ENCODE measurements around the gene OLFML2B.

Gene OLFML2B

GRCh38 chr1:161943737-161944136 lies 79.9 kb downstream of the OLFML2B start:
- Histone ChIP-seq H3F3A (ENCODE audit: control insufficient read depth, insufficient read depth) (no peaks in the 10 kb centered on the region), H3K4me2 (ENCODE audit: low read length) (no peak overlapping the region), H3K9me2 (replicated peaks; ENCODE audit: control insufficient read depth, low read length) (no peaks in the 10 kb centered on the region), H3K36me3 (ENCODE audit: control insufficient read depth, low read length) (peaks cover 7% of the 10 kb centered on the region; the same call in 1 of the 2 replicates), H3K9me3 (ENCODE audit: control insufficient read depth, insufficient read depth, low read length) (no peaks in the 10 kb centered on the region), H4K20me1 (ENCODE audit: control insufficient read depth, insufficient read depth, low read depth, low read length) (no peaks in the 10 kb centered on the region), H3K27me3 (ENCODE audit: control insufficient read depth, low read length) (no peaks in the 10 kb centered on the region), H3K79me2 (ENCODE audit: control insufficient read depth, low read length) (no peaks in the 10 kb centered on the region), H3K4me1 (ENCODE audit: control insufficient read depth, low read length) (peaks cover 4% of the 10 kb centered on the region), H3K4me3 (ENCODE audit: low read length) (no peak overlapping the region), H3K27ac (ENCODE audit: low read depth, low read length) (no peak overlapping the region)
- TF ChIP-seq, protein P1, sequence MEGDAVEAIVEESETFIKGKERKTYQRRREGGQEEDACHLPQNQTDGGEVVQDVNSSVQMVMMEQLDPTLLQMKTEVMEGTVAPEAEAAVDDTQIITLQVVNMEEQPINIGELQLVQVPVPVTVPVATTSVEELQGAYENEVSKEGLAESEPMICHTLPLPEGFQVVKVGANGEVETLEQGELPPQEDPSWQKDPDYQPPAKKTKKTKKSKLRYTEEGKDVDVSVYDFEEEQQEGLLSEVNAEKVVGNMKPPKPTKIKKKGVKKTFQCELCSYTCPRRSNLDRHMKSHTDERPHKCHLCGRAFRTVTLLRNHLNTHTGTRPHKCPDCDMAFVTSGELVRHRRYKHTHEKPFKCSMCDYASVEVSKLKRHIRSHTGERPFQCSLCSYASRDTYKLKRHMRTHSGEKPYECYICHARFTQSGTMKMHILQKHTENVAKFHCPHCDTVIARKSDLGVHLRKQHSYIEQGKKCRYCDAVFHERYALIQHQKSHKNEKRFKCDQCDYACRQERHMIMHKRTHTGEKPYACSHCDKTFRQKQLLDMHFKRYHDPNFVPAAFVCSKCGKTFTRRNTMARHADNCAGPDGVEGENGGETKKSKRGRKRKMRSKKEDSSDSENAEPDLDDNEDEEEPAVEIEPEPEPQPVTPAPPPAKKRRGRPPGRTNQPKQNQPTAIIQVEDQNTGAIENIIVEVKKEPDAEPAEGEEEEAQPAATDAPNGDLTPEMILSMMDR (IDR thresholded peaks at IDR 0.05; ENCODE audit: low read depth, low read length, poor library complexity, severe bottlenecking) = no peak
- no peak for TF ChIP-seq EZH2phosphoT487 (IDR thresholded peaks at IDR 0.05; ENCODE audit: borderline replicate concordance, low read length)

- Histone ChIP-seq H3K9me2 (replicated peaks; ENCODE audit: control insufficient read depth, low read length) (no peaks in the 10 kb centered on the region), H3K4me3 (ENCODE audit: low read length) (no peak overlapping the region), H3K27ac (ENCODE audit: low read depth, low read length) (no peak overlapping the region), H3K36me3 (ENCODE audit: control insufficient read depth, low read length) (peaks cover 7% of the 10 kb centered on the region; the same call in 1 of the 2 replicates), H3K4me1 (ENCODE audit: control insufficient read depth, low read length) (peaks cover 4% of the 10 kb centered on the region), H4K20me1 (ENCODE audit: control insufficient read depth, insufficient read depth, low read depth, low read length) (no peaks in the 10 kb centered on the region), H3K27me3 (ENCODE audit: control insufficient read depth, low read length) (no peaks in the 10 kb centered on the region), H3F3A (ENCODE audit: control insufficient read depth, insufficient read depth) (no peaks in the 10 kb centered on the region), H3K79me2 (ENCODE audit: control insufficient read depth, low read length) (no peaks in the 10 kb centered on the region), H3K9me3 (ENCODE audit: control insufficient read depth, insufficient read depth, low read length) (no peaks in the 10 kb centered on the region), H3K4me2 (ENCODE audit: low read length) (no peak overlapping the region)
- TF ChIP-seq, protein P1 (IDR thresholded peaks at IDR 0.05; ENCODE audit: low read depth, low read length, poor library complexity, severe bottlenecking) = no peak
- no peak for TF ChIP-seq EZH2phosphoT487 (IDR thresholded peaks at IDR 0.05; ENCODE audit: borderline replicate concordance, low read length)
These were observed 81.8 kb downstream of the OLFML2B start for GRCh38 chr1:161941726-161942436.

- no peaks in the 10 kb centered on the region for H3K79me2 ChIP-seq (ENCODE audit: control insufficient read depth, low read length)
- no peak overlapping the region for H3K27ac ChIP-seq (ENCODE audit: low read depth, low read length)
- no peaks in the 10 kb centered on the region for H3K27me3 ChIP-seq (ENCODE audit: control insufficient read depth, low read length)
- peaks cover 4% of the 10 kb centered on the region for H3K4me1 ChIP-seq (ENCODE audit: control insufficient read depth, low read length)
- H3K9me2 ChIP-seq (replicated peaks; ENCODE audit: control insufficient read depth, low read length) = no peaks in the 10 kb centered on the region
- no peak overlapping the region for H3K4me3 ChIP-seq (ENCODE audit: low read length)
- H3K36me3 ChIP-seq (ENCODE audit: control insufficient read depth, low read length) = peaks cover 11% of the 10 kb centered on the region; the same call in 1 of the 2 replicates
- TF ChIP-seq EZH2phosphoT487 (IDR thresholded peaks at IDR 0.05; ENCODE audit: borderline replicate concordance, low read length) = no peak
- TF ChIP-seq, protein P1 (IDR thresholded peaks at IDR 0.05; ENCODE audit: low read depth, low read length, poor library complexity, severe bottlenecking) = no peak
- no peak overlapping the region for H3K4me2 ChIP-seq (ENCODE audit: low read length)
- no peaks in the 10 kb centered on the region for H3F3A ChIP-seq (ENCODE audit: control insufficient read depth, insufficient read depth)
- no peaks in the 10 kb centered on the region for H3K9me3 ChIP-seq (ENCODE audit: control insufficient read depth, insufficient read depth, low read length)
- H4K20me1 ChIP-seq (ENCODE audit: control insufficient read depth, insufficient read depth, low read depth, low read length) = no peaks in the 10 kb centered on the region
These were observed 82.6 kb downstream of the OLFML2B start for GRCh38 chr1:161940866-161941591.
